Astrocyte (in vitro differentiated cells and primary cell): ENCODE results near the gene EYA2. TPM values are rescaled to one million over a fixed set of nuclear protein-coding genes. Genes with fewer than 3 reads are reported as not detected.

Experiments used
- DNase-seq: peaks from one replicate; pipeline ENCODE4 v3.0.0-alpha.2; 2010; ENCODE audit warnings: low read depth
- FAIRE-seq: peaks from 2 replicates; lab custom pipeline; 2011; peaks lifted over from hg19 to GRCh38; lab: Jason Lieb, UNC
- H2AFZ ChIP-seq: 2 replicates; pipeline ENCODE4 v1.6.0; 2012; ENCODE audit warnings: low read depth, low read length, inconsistent platforms
- H3K27ac ChIP-seq: 2 replicates; pipeline ENCODE4 v1.5.1; 2011; ENCODE audit warnings: low read depth, low read length, inconsistent platforms
- H3K27me3 ChIP-seq: 2 replicates; pipeline ENCODE4 v1.6.0; 2011; ENCODE audit warnings: low read length, inconsistent platforms; ENCODE audit not compliant: insufficient read depth
- H3K36me3 ChIP-seq: 2 replicates; pipeline ENCODE4 v1.5.1; 2011; ENCODE audit warnings: low read length, inconsistent platforms; ENCODE audit not compliant: insufficient read depth
- H3K4me1 ChIP-seq: 2 replicates; pipeline ENCODE4 v1.5.1; 2011; ENCODE audit warnings: low read length, inconsistent platforms; ENCODE audit not compliant: insufficient read depth
- H3K4me2 ChIP-seq: 2 replicates; pipeline ENCODE4 v1.6.0; 2012; ENCODE audit warnings: low read length, inconsistent platforms
- H3K4me3 ChIP-seq: 2 replicates; pipeline ENCODE4 v1.5.1; 2011; ENCODE audit warnings: low read depth, mild to moderate bottlenecking, low read length, inconsistent platforms; ENCODE audit not compliant: insufficient read depth
- H3K79me2 ChIP-seq: 2 replicates; pipeline ENCODE4 v1.6.0; 2012; ENCODE audit warnings: mild to moderate bottlenecking, low read length, inconsistent platforms; ENCODE audit not compliant: insufficient read depth
- H3K9ac ChIP-seq: 2 replicates; pipeline ENCODE4 v1.6.0; 2012; ENCODE audit warnings: mild to moderate bottlenecking, low read length, inconsistent platforms
- H3K9me3 ChIP-seq: 2 replicates; pipeline ENCODE4 v1.5.1; 2012; ENCODE audit warnings: low read depth, mild to moderate bottlenecking, low read length, inconsistent platforms; ENCODE audit not compliant: insufficient read depth
- H4K20me1 ChIP-seq: 2 replicates; pipeline ENCODE4 v1.6.0; 2012; ENCODE audit warnings: low read length, inconsistent platforms; ENCODE audit not compliant: insufficient read depth
- H3K27ac Mint-ChIP-seq: one replicate; pipeline ENCODE4 v1.8.0; 2021; ENCODE audit warnings: mild to moderate bottlenecking, mixed read lengths; ENCODE audit not compliant: unreplicated experiment
- H3K27me3 Mint-ChIP-seq: one replicate; pipeline ENCODE4 v1.8.0; 2021; ENCODE audit warnings: low read depth, mixed read lengths; ENCODE audit not compliant: unreplicated experiment
- H3K36me3 Mint-ChIP-seq: one replicate; pipeline ENCODE4 v1.8.0; 2021; ENCODE audit warnings: low read depth, mixed read lengths; ENCODE audit not compliant: unreplicated experiment
- H3K4me1 Mint-ChIP-seq: one replicate; pipeline ENCODE4 v1.8.0; 2021; ENCODE audit warnings: low read depth, mixed read lengths; ENCODE audit not compliant: unreplicated experiment
- H3K4me3 Mint-ChIP-seq: one replicate; pipeline ENCODE4 v1.8.0; 2021; ENCODE audit warnings: mild to moderate bottlenecking, moderate library complexity, mixed read lengths; ENCODE audit not compliant: unreplicated experiment
- H3K9me3 Mint-ChIP-seq: one replicate; pipeline ENCODE4 v1.8.0; 2021; ENCODE audit warnings: mild to moderate bottlenecking, mixed read lengths; ENCODE audit not compliant: unreplicated experiment
- CTCF ChIP-seq: IDR thresholded peaks from 2 replicates; pipeline ENCODE4 v1.5.1; 2011; ENCODE audit warnings: low read depth, mild to moderate bottlenecking, inconsistent platforms, low read length, moderate library complexity; ENCODE audit not compliant: insufficient read depth
- EZH2 ChIP-seq: IDR thresholded peaks from 2 replicates; pipeline ENCODE4 v1.6.1; 2012; ENCODE audit warnings: mild to moderate bottlenecking, low read length, inconsistent platforms; ENCODE audit not compliant: insufficient read depth
- total RNA-seq: library from RNA; stranded (reverse); gene quantifications from 2 replicates; pipeline ENCODE4 v1.2.1, GENCODE V29; 2021

EYA2 gene
- total RNA-seq, 1 donor from 2014 or later = 1.5 TPM

GRCh38 chr20:46978951-46979491, 84.4 kb downstream of the EYA2 start:
- Mint-ChIP-seq H3K4me1 (peaks cover 5% of the 10 kb centered on the region), H3K9me3 (peaks cover 12% of the 10 kb centered on the region), H3K36me3 (peaks cover 2% of the 10 kb centered on the region), H3K27me3 (peaks cover 19% of the 10 kb centered on the region), H3K27ac (no peak overlapping the region), H3K4me3 (no peak overlapping the region)
- H3K9me3 ChIP-seq = no peaks in the 10 kb centered on the region
- H3K27ac ChIP-seq = no peak overlapping the region
- H3K27me3 ChIP-seq = peaks cover 24% of the 10 kb centered on the region
- no peak overlapping the region for H3K4me3 ChIP-seq
- H4K20me1 ChIP-seq = no peaks in the 10 kb centered on the region
- H3K79me2 ChIP-seq = no peaks in the 10 kb centered on the region
- no peak overlapping the region for H2AFZ ChIP-seq
- DNase-seq (no peak), FAIRE-seq (no peak)
- no peak overlapping the region for H3K4me2 ChIP-seq
- no peaks in the 10 kb centered on the region for H3K4me1 ChIP-seq
- no peak overlapping the region for H3K9ac ChIP-seq
- no peak for TF ChIP-seq EZH2
- no peak for TF ChIP-seq CTCF
- no peaks in the 10 kb centered on the region for H3K36me3 ChIP-seq

- H3K27ac Mint-ChIP-seq = no peak overlapping the region
- TF ChIP-seq CTCF (no peak), EZH2 (no peak)
- no peak overlapping the region for H3K9ac ChIP-seq
- H3K4me3 ChIP-seq = no peak overlapping the region
- no peak for DNase-seq
- H3K36me3 Mint-ChIP-seq = peaks cover 2% of the 10 kb centered on the region
- no peak overlapping the region for H3K4me2 ChIP-seq
- no peak overlapping the region for H2AFZ ChIP-seq
- H3K27me3 ChIP-seq = peaks cover 20% of the 10 kb centered on the region
- H3K4me3 Mint-ChIP-seq = no peak overlapping the region
- no peaks in the 10 kb centered on the region for H4K20me1 ChIP-seq
- H3K9me3 Mint-ChIP-seq = peaks cover 12% of the 10 kb centered on the region
- no peaks in the 10 kb centered on the region for H3K9me3 ChIP-seq
- H3K79me2 ChIP-seq = no peaks in the 10 kb centered on the region
- peaks cover 5% of the 10 kb centered on the region for H3K4me1 Mint-ChIP-seq
- no peak overlapping the region for H3K27ac ChIP-seq
- H3K4me1 ChIP-seq = no peaks in the 10 kb centered on the region
- FAIRE-seq = no peak
- H3K27me3 Mint-ChIP-seq = peaks cover 17% of the 10 kb centered on the region
- no peaks in the 10 kb centered on the region for H3K36me3 ChIP-seq
Observed at GRCh38 chr20:46979603-46980241, 85.1 kb downstream of the EYA2 start.

- Mint-ChIP-seq H3K4me1 (peaks cover 5% of the 10 kb centered on the region), H3K9me3 (peaks cover 14% of the 10 kb centered on the region), H3K27me3 (peaks cover 16% of the 10 kb centered on the region), H3K36me3 (peaks cover 2% of the 10 kb centered on the region), H3K4me3 (no peak overlapping the region), H3K27ac (no peak overlapping the region)
- Histone ChIP-seq H4K20me1 (no peaks in the 10 kb centered on the region), H3K4me3 (no peak overlapping the region), H3K27me3 (peaks cover 23% of the 10 kb centered on the region), H3K9ac (no peak overlapping the region), H3K27ac (no peak overlapping the region), H3K9me3 (no peaks in the 10 kb centered on the region), H2AFZ (no peak overlapping the region), H3K4me2 (no peak overlapping the region), H3K79me2 (no peaks in the 10 kb centered on the region), H3K4me1 (no peaks in the 10 kb centered on the region), H3K36me3 (no peaks in the 10 kb centered on the region)
- DNase-seq (no peak), FAIRE-seq (no peak)
- no peak for TF ChIP-seq EZH2
- TF ChIP-seq CTCF = no peak
Observed at GRCh38 chr20:46981184-46981583, 86.5 kb downstream of the EYA2 start.
